ENCODE data around the gene ACOT11. TPM values are rescaled to one million over a fixed set of nuclear protein-coding genes. Genes with fewer than 3 reads are reported as not detected.

ACOT11 gene
- total and polyA plus RNA-seq, 11 donors: 33.2 to 69.3 (median 55.9) TPM

GRCh38 chr1:54615531-54616279 is 67.7 kb downstream of the ACOT11 start:
- H3K9me3 ChIP-seq: no peaks in the 10 kb centered on the region
- 27 to 46% (median 40%) methylated on average over 12 to 13 of the region's 13 CpGs for WGBS, 4 donors
- peak; percentile 41 to 74 (median 66) for ATAC-seq
- H3K4me3 ChIP-seq: no peak overlapping the region
- no peak for TF ChIP-seq POLR2A (IDR thresholded peaks at IDR 0.05)
- TF ChIP-seq CTCF (IDR thresholded peaks at IDR 0.05): no peak
- H3K36me3 ChIP-seq: no peaks in the 10 kb centered on the region
- intact Hi-C loops (cut with DNase I): no loop called here
- DNase-seq: no peak
- peaks cover 0 to 7% (median 0%) of the 10 kb centered on the region in 9 donors for H3K27me3 ChIP-seq
- peak overlapping the region in 2 of 12 donors; percentile 19 to 33 for H3K27ac ChIP-seq
- peaks cover 0 to 4% (median 0%) of the 10 kb centered on the region in 12 donors for H3K4me1 ChIP-seq

GRCh38 chr1:54619749-54620148 is 71.7 kb downstream of the ACOT11 start:
- intact Hi-C loops (cut with DNase I): no loop called here
- Histone ChIP-seq H3K36me3 (no peaks in the 10 kb centered on the region), H3K4me1 (peaks cover 0 to 7% (median 1%) of the 10 kb centered on the region in 12 donors), H3K9me3 (no peaks in the 10 kb centered on the region), H3K27me3 (peaks cover 0 to 7% (median 0%) of the 10 kb centered on the region in 9 donors), H3K4me3 (no peak overlapping the region), H3K27ac (no peak overlapping the region)
- 52 to 58% (median 56%) methylated on average over 8 of the region's 8 CpGs for WGBS, 4 donors
- TF ChIP-seq CTCF (IDR thresholded peaks at IDR 0.05) (no peak), POLR2A (IDR thresholded peaks at IDR 0.05) (no peak)
- ATAC-seq: no peak
- no peak for DNase-seq

GRCh38 chr1:54623216-54624007 is 75.4 kb downstream of the ACOT11 start, which contains the start of gene FAM151A:
TSS of gene FAM151A (minus strand) at chr1:54623525. CDS start at chr1:54623395, 130 bp downstream.
- no peaks in the 10 kb centered on the region for H3K9me3 ChIP-seq
- DNase-seq (peak in 3 of 5 donors; percentile 43 to 74 (median 52)), ATAC-seq (peak; percentile 44 to 61 (median 56))
- H3K36me3 ChIP-seq: no peaks in the 10 kb centered on the region
- peaks cover 0 to 7% (median 1%) of the 10 kb centered on the region in 12 donors for H3K4me1 ChIP-seq
- H3K27ac ChIP-seq: peak within 1 kb of the TSS in 4 of 12 donors; percentile 11 to 45 (median 36)
- intact Hi-C loops (cut with DNase I): no loop called here
- no peak within 1 kb of the TSS for H3K4me3 ChIP-seq
- 41 to 58% (median 49%) methylated on average over 15 to 18 of the region's 18 CpGs for WGBS, 4 donors
- peaks cover 0 to 7% (median 0%) of the 10 kb centered on the region in 9 donors for H3K27me3 ChIP-seq
- TF ChIP-seq POLR2A (IDR thresholded peaks at IDR 0.05): no peak

- TF ChIP-seq CTCF (IDR thresholded peaks at IDR 0.05): no peak
- no peak overlapping the region for H3K4me3 ChIP-seq
- 53 to 81% (median 63%) methylated on average over 8 of the region's 8 CpGs for WGBS, 4 donors
- H3K36me3 ChIP-seq: no peaks in the 10 kb centered on the region
- H3K4me1 ChIP-seq: peaks cover 0 to 7% (median 1%) of the 10 kb centered on the region in 12 donors
- H3K27ac ChIP-seq: peak overlapping the region in 2 of 12 donors; percentile 24 to 45
- peaks cover 0 to 5% (median 0%) of the 10 kb centered on the region in 9 donors for H3K27me3 ChIP-seq
- DNase-seq (no peak), ATAC-seq (peak in 3 of 4 donors; percentile 19 to 48 (median 23))
- intact Hi-C loops (cut with DNase I): no loop called here
- H3K9me3 ChIP-seq: no peaks in the 10 kb centered on the region
Observed at GRCh38 chr1:54624466-54625464, 76.7 kb downstream of the ACOT11 start.
